Tibial nerve (tissue), 4 donors: ENCODE results near the gene PNCK. TPM values are rescaled to one million over a fixed set of nuclear protein-coding genes. Genes with fewer than 3 reads are reported as not detected.

Experiments used
- DNase-seq, 2 donors: peaks; one replicate each; pipeline ENCODE4 v3.0.0-alpha.2; 2019; ENCODE audit warnings: low spot score in 2 of 2
- H3K27ac ChIP-seq, 4 donors: fragments of 200-600 bp; sonication (generic) in 3 of 4; one replicate each; pipeline ENCODE4 v1.5.1; 2017 to 2019; ENCODE audit warnings: mild to moderate bottlenecking in 1 of 4
- H3K27me3 ChIP-seq, 2 donors: fragments of 200-600 bp; sonication (generic) in 1 of 2; one replicate each; pipeline versions ENCODE4 v1.5.1 to v1.6.0; 2017 to 2019
- H3K36me3 ChIP-seq, 3 donors: fragments of 200-600 bp; sonication (generic); one replicate each; pipeline ENCODE4 v1.5.1; 2018 to 2019
- H3K4me1 ChIP-seq, 4 donors: fragments of 200-600 bp; sonication (generic) in 3 of 4; one replicate each; pipeline ENCODE4 v1.5.1; 2017 to 2019
- H3K4me3 ChIP-seq, 4 donors: fragments of 200-600 bp; sonication (generic) in 3 of 4; one replicate each; pipeline ENCODE4 v1.5.1; 2017 to 2019; ENCODE audit warnings: mild to moderate bottlenecking in 1 of 4, moderate library complexity in 1 of 4
- H3K9me3 ChIP-seq, 4 donors: fragments of 200-600 bp; sonication (generic) in 3 of 4; one replicate each; pipeline ENCODE4 v1.5.1; 2017 to 2019
- EP300 ChIP-seq, 2 donors: sonication (generic); formaldehyde crosslinking; IDR thresholded peaks; one replicate each; pipeline ENCODE4 v1.6.1; 2017; ENCODE audit warnings: antibody characterized with exemption in 2 of 2, mild to moderate bottlenecking in 1 of 2
- POLR2A ChIP-seq, 2 donors: fragments of 450-650 bp; IDR thresholded peaks; one replicate each; pipeline ENCODE4 v1.6.1; 2017; ENCODE audit warnings: antibody characterized with exemption in 2 of 2, mild to moderate bottlenecking in 2 of 2, moderate library complexity in 2 of 2
- WGBS, 2 donors: methylation state at CpG; one replicate each; pipeline ENCODE4 v1.1.5; 2018; 5-methylcytosine and 5-hydroxymethylcytosine counted together
- total RNA-seq, 4 donors: library from RNA; depleted of rRNA; stranded (reverse); fragments of >200 nt; gene quantifications; one replicate each; pipeline ENCODE4 v1.1.0, GENCODE V29; 2016
- TF ChIP-seq, protein P1 (sequence below), 5 experiments: fragments of 200-600 bp in 3 of 5; fragments of 450-650 bp in 2 of 5; sonication (generic) in 3 of 5; IDR thresholded peaks; one replicate each; pipeline ENCODE4 v1.5.1; 2016 to 2019; ENCODE audit warnings: antibody characterized with exemption in 5 of 5, mild to moderate bottlenecking in 3 of 5, moderate library complexity in 2 of 5

The PNCK gene
- 1 to 10 TPM in 2 of 4 donors, under 1 TPM in 1, not detected in 1; 0.63 to 4.5 (median 3.6) TPM for total RNA-seq

DNA sequence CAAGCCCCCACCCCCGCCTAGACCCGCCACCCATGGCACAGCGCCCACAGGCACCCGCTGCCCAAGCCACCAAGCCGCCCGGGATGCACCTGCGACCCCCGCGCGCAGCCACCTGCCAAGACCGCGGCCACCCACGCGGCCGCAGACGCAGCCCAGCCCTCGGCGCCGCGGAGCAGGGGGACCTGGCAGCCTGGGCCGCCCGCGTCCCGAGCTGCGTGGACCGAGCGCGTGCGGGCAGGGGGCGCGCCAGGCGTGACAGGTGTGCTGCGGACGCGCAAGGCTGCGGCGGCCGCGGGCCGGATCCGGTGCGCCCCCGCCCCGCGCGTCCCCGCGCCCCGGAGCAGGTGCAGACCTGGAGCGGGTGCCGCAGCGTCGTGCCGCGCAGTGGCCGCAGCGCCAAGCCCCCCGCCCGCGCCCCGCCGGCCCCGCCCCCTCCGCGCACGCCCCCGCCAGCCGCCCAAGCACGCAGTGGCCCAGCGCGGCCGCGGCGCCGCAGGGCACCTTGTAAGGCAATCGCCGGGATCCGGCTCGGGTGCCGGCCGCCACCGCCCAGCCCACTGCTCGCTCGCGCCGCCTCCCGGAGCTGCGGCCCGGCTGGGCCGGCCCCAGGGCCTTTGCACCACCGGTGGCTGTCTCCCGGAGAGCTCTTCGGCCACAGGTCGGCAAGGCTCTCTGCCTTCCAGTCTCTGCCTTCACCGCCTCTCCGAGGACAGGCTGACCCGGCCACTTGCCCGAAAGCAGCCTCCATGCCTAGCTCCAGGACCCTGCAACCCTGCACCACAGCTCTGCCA is at the start of gene PNCK:
Gene PNCK (minus strand): TSS at position 386 of the 791 bp plus-strand sequence. CDS start 737 bp downstream, outside the sequence.
- TF ChIP-seq POLR2A (IDR thresholded peaks at IDR 0.05) (no peak), EP300 (IDR thresholded peaks at IDR 0.05) (no peak)
- TF ChIP-seq, protein P1, sequence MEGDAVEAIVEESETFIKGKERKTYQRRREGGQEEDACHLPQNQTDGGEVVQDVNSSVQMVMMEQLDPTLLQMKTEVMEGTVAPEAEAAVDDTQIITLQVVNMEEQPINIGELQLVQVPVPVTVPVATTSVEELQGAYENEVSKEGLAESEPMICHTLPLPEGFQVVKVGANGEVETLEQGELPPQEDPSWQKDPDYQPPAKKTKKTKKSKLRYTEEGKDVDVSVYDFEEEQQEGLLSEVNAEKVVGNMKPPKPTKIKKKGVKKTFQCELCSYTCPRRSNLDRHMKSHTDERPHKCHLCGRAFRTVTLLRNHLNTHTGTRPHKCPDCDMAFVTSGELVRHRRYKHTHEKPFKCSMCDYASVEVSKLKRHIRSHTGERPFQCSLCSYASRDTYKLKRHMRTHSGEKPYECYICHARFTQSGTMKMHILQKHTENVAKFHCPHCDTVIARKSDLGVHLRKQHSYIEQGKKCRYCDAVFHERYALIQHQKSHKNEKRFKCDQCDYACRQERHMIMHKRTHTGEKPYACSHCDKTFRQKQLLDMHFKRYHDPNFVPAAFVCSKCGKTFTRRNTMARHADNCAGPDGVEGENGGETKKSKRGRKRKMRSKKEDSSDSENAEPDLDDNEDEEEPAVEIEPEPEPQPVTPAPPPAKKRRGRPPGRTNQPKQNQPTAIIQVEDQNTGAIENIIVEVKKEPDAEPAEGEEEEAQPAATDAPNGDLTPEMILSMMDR (IDR thresholded peaks at IDR 0.05) = no peak

DNA sequence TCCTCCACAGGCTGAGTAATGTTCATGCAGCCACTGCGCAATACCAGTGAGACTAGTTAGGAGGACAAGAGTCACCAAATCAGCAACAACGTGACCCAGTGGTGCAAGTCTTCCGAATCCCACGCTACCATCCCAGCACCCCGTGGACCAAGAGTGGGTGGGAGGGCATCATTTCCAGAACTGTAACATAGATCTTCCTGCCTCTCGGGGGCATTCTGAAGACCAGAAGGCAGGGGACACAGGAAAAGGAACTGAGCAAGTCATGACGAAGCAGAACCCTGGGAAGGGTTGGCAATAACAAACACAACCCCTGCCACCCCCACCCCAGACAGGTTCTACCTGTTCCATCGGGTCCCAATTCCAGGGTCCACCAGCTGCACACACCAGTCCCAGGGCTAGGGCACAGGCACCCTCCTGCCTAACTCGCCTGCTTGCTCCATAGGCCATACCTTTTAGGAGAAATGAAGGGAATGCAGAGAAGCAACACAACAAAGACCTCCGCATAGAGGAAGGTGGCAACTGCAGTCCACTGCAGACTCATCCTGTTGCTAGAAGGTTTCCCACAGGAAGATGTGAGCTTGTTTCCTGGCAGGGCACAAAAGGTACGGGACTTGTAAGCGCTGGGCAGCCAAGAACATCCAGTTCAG is 49.2 kb upstream of the PNCK start:
- TF ChIP-seq, protein P1 (IDR thresholded peaks at IDR 0.05) = no peak
- no peak for TF ChIP-seq POLR2A (IDR thresholded peaks at IDR 0.05)
- no peak for TF ChIP-seq EP300 (IDR thresholded peaks at IDR 0.05)
- 57 to 71% methylated on average over 9 to 12 of the region's 12 CpGs for WGBS, 2 donors
- peaks cover 0 to 29% (median 0%) of the 10 kb centered on the region in 3 donors for H3K36me3 ChIP-seq
- H3K27ac ChIP-seq = peak overlapping the region in 2 of 4 donors; percentile 85 to 91
- H3K4me3 ChIP-seq = peak overlapping the region; percentile 58 to 83 (median 70)
- no peaks in the 10 kb centered on the region for H3K9me3 ChIP-seq
- no peak for DNase-seq
- no peaks in the 10 kb centered on the region for H3K27me3 ChIP-seq
- peaks cover 0 to 45% (median 33%) of the 10 kb centered on the region in 4 donors for H3K4me1 ChIP-seq

More for the DNA sequence above, at the start of gene PNCK:
- no peaks in the 10 kb centered on the region for H3K9me3 ChIP-seq
- H3K27me3 ChIP-seq = peaks cover 0 to 50% of the 10 kb centered on the region in 2 donors
- no peaks in the 10 kb centered on the region for H3K36me3 ChIP-seq
- H3K4me3 ChIP-seq = no peak within 1 kb of the TSS
- DNase-seq = no peak
- 29 to 45% methylated on average over 16 to 59 of the region's 98 CpGs for WGBS, 2 donors
- no peak within 1 kb of the TSS for H3K27ac ChIP-seq
- H3K4me1 ChIP-seq = no peaks in the 10 kb centered on the region

DNA sequence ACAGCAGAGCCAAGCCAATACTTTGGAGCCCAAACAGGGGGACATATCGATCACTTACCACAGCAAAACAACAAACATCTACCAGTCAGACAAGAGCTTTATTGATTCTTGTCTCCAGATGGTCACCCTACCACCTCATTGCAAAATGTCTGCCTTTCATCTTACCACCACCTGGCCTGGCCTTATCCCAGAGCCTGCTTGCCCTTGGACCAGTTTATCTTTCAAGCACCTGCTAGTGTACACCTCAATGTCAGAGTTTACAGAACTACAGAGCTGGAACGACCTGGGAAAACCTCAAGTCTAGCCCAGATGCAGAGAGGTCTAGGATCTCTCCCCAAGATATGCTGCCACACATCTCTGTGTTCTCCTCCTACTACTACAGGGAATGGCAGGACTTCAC is 46.1 kb upstream of the PNCK start:
- no peak for TF ChIP-seq POLR2A (IDR thresholded peaks at IDR 0.05)
- TF ChIP-seq EP300 (IDR thresholded peaks at IDR 0.05) = no peak
- TF ChIP-seq, protein P1 (IDR thresholded peaks at IDR 0.05) = no peak

DNA sequence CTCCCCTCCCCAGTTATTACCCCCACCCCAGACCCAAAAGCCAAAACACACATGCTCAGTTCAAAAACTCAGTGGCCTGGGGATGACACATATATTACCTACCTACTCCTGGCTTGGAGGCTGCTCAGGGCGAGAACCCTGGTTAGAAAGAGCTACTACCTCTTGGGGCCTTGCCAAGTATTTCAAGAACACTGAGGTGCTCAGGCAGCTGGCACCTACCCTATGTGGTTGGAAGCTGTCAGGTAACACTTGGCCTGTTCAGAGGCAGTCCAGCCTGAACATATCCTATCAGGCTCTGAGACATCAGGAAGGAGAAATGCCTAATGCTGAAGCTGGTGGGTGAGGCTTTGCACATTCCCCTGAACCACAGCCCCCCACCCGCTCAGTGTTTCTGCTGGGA is 45.6 kb upstream of the PNCK start:
- H3K36me3 ChIP-seq = peaks cover 0 to 49% (median 4%) of the 10 kb centered on the region in 3 donors
- H3K9me3 ChIP-seq = no peaks in the 10 kb centered on the region
- WGBS, 2 donors = 88 to 89% methylated on average over 1 to 2 of the region's 2 CpGs

More for the DNA sequence above, 46.1 kb upstream of the PNCK start:
- no peak overlapping the region for H3K4me3 ChIP-seq
- no peak overlapping the region for H3K27ac ChIP-seq
- 72 to 94% methylated on average over 2 of the region's 2 CpGs for WGBS, 2 donors
- H3K36me3 ChIP-seq = peaks cover 0 to 44% (median 3%) of the 10 kb centered on the region in 3 donors
- H3K4me1 ChIP-seq = peaks cover 0 to 15% (median 3%) of the 10 kb centered on the region in 4 donors
- no peak for DNase-seq
- H3K27me3 ChIP-seq = no peaks in the 10 kb centered on the region
- no peaks in the 10 kb centered on the region for H3K9me3 ChIP-seq

More for the DNA sequence above, 45.6 kb upstream of the PNCK start:
- TF ChIP-seq, protein P1 (IDR thresholded peaks at IDR 0.05) = no peak
- TF ChIP-seq EP300 (IDR thresholded peaks at IDR 0.05) (no peak), POLR2A (IDR thresholded peaks at IDR 0.05) (no peak)
- DNase-seq = no peak
- H3K4me3 ChIP-seq = no peak overlapping the region
- no peak overlapping the region for H3K27ac ChIP-seq
- no peaks in the 10 kb centered on the region for H3K27me3 ChIP-seq
- peaks cover 0 to 15% (median 3%) of the 10 kb centered on the region in 4 donors for H3K4me1 ChIP-seq
